HepG2 (cell line): ENCODE measurements around the gene RALB. TPM values are rescaled to one million over a fixed set of nuclear protein-coding genes. Genes with fewer than 3 reads are reported as not detected.
A peak's percentile ranks its signal among the peaks of the same experiment; 100 is the strongest.

ENCODE experiments used
- AFF4 ChIP-seq: sonication (generic); formaldehyde crosslinking; IDR thresholded peaks from 2 replicates; pipeline ENCODE4 v1.4.0; 2020; ENCODE audit warnings: missing genetic modification reagents
- AKNA ChIP-seq: sonication (generic); formaldehyde crosslinking; IDR thresholded peaks from 2 replicates; pipeline ENCODE4 v1.4.0; 2020; ENCODE audit warnings: missing genetic modification reagents, borderline replicate concordance
- ATM ChIP-seq: fragments of 450-650 bp; IDR thresholded peaks from 2 replicates; pipeline ENCODE4 v1.7.1; 2017; ENCODE audit warnings: mild to moderate bottlenecking, borderline replicate concordance
- BRD4 ChIP-seq: sonication (generic); formaldehyde crosslinking; IDR thresholded peaks from 2 replicates; pipeline ENCODE4 v1.4.0; 2020; ENCODE audit warnings: missing genetic modification reagents
- CEBPB ChIP-seq: IDR thresholded peaks from 2 replicates; pipeline ENCODE4 v1.6.1; 2011; ENCODE audit warnings: low read depth, low read length, improper control_type of control experiment, borderline replicate concordance
- CEBPG ChIP-seq: IDR thresholded peaks from 2 replicates; pipeline ENCODE4 v1.6.1; 2016
- GTF2F1 ChIP-seq: fragments of 150-350 bp; IDR thresholded peaks from 2 replicates; pipeline ENCODE4 v1.6.1; 2014; ENCODE audit warnings: low read length
- HNRNPLL ChIP-seq: fragments of 200-400 bp; formaldehyde crosslinking; IDR thresholded peaks from 2 replicates; pipeline ENCODE4 v1.6.1; 2017; ENCODE audit warnings: mild to moderate bottlenecking, low read depth, low read length; ENCODE audit not compliant: poor library complexity, severe bottlenecking
- HOXD1 ChIP-seq: sonication (generic); formaldehyde crosslinking; IDR thresholded peaks from 2 replicates; pipeline ENCODE4 v1.5.0; 2020; ENCODE audit warnings: missing genetic modification reagents
- JUND ChIP-seq: sonication (generic); formaldehyde crosslinking; IDR thresholded peaks from 2 replicates; pipeline ENCODE4 v1.8.0; 2022; ENCODE audit warnings: mild to moderate bottlenecking, missing genetic modification reagents
- POLR2AphosphoS2 ChIP-seq: IDR thresholded peaks from 2 replicates; pipeline ENCODE4 v1.6.1; 2011; ENCODE audit warnings: low read depth, low read length, improper control_type of control experiment
- ZBTB38 ChIP-seq: sonication (generic); formaldehyde crosslinking; IDR thresholded peaks from 2 replicates; pipeline ENCODE4 v1.5.1; 2020; ENCODE audit warnings: mild to moderate bottlenecking, missing genetic modification reagents
- ZKSCAN5 ChIP-seq: sonication (generic); formaldehyde crosslinking; IDR thresholded peaks from 2 replicates; pipeline ENCODE4 v1.5.1; 2020; ENCODE audit warnings: mild to moderate bottlenecking, missing genetic modification reagents
- ZNF136 ChIP-seq: sonication (generic); formaldehyde crosslinking; IDR thresholded peaks from 2 replicates; pipeline ENCODE4 v1.8.1; 2022; ENCODE audit warnings: low read depth, mild to moderate bottlenecking, moderate library complexity, missing genetic modification reagents
- ZNF264 ChIP-seq: sonication (generic); formaldehyde crosslinking; IDR thresholded peaks from 2 replicates; pipeline ENCODE4 v1.4.0; 2020; ENCODE audit warnings: missing genetic modification reagents
- ZNF350 ChIP-seq: sonication (generic); formaldehyde crosslinking; IDR thresholded peaks from 2 replicates; pipeline ENCODE4 v1.4.0; 2020; ENCODE audit warnings: mild to moderate bottlenecking, low read depth, missing genetic modification reagents, borderline replicate concordance
- ZNF563 ChIP-seq: sonication (generic); formaldehyde crosslinking; IDR thresholded peaks from 2 replicates; pipeline ENCODE4 v1.8.0; 2022; ENCODE audit warnings: mild to moderate bottlenecking, moderate library complexity, missing genetic modification reagents
- ZNF670 ChIP-seq: sonication (generic); formaldehyde crosslinking; IDR thresholded peaks from 2 replicates; pipeline ENCODE4 v1.8.0; 2022; ENCODE audit warnings: mild to moderate bottlenecking, missing genetic modification reagents, borderline replicate concordance
- polyA plus RNA-seq, 8 experiments: library from polyadenylated mRNA; depleted of rRNA in 3 of 8; stranded (reverse) in 7 of 8; unstranded in 1 of 8; fragments of >200 nt; fragmentation: Illumina TruSeq in 4 of 8; extraction: Trizol in 4 of 8; gene quantifications; 2 replicates each; pipeline versions ENCODE4 v1.2.1 to v1.2.3, GENCODE V29; 2011 to 2016; ENCODE audit warnings: low read depth in 4 of 8, missing spikeins in 1 of 8, mixed read lengths in 1 of 8; ENCODE audit not compliant: insufficient read depth in 1 of 8
- total RNA-seq, 5 experiments: library from RNA; depleted of rRNA; stranded (reverse); fragments of >200 nt; fragmentation: Illumina TruSeq; extraction: Trizol; gene quantifications; 2 replicates each; pipeline ENCODE4 v1.2.3, GENCODE V29; 2016; ENCODE audit warnings: low read depth in 1 of 5
- TF ChIP-seq, protein P1 (sequence below): sonication (generic); formaldehyde crosslinking; IDR thresholded peaks from 2 replicates; pipeline ENCODE4 v1.4.0; 2020; ENCODE audit warnings: missing genetic modification reagents

RALB gene
- total and polyA plus RNA-seq, 2 of the 13 experiments (the other 11 are each of a cell fraction or from before 2014, with no cell fraction given) = 37.8 to 43.2 TPM

- TF ChIP-seq AFF4 (CRISPR knock-in tag) = 0 out of 2 replicates have a peak, but pooled peaks have one; percentile 62
- no peak for TF ChIP-seq AKNA (CRISPR knock-in tag)
- peak; percentile 85 for TF ChIP-seq ZBTB38
- no peak for TF ChIP-seq ATM
- TF ChIP-seq CEBPG (CRISPR knock-in tag) = 0 out of 2 replicates have a peak, but pooled peaks have one; percentile 2
- no peak for TF ChIP-seq JUND (CRISPR knock-in tag)
- no peak for TF ChIP-seq GTF2F1
- peak; percentile 79; the same call in 1 of the 2 replicates for TF ChIP-seq BRD4 (CRISPR knock-in tag)
- peak; percentile 37; the same call in 1 of the 2 replicates for TF ChIP-seq CEBPB
- peak; percentile 87; the same call in 1 of the 2 replicates for TF ChIP-seq ZNF670 (CRISPR knock-in tag)
- 0 out of 2 replicates have a peak, but pooled peaks have one; percentile 42 for TF ChIP-seq ZNF264
- no peak for TF ChIP-seq ZNF563 (CRISPR knock-in tag)
- TF ChIP-seq, protein P1, sequence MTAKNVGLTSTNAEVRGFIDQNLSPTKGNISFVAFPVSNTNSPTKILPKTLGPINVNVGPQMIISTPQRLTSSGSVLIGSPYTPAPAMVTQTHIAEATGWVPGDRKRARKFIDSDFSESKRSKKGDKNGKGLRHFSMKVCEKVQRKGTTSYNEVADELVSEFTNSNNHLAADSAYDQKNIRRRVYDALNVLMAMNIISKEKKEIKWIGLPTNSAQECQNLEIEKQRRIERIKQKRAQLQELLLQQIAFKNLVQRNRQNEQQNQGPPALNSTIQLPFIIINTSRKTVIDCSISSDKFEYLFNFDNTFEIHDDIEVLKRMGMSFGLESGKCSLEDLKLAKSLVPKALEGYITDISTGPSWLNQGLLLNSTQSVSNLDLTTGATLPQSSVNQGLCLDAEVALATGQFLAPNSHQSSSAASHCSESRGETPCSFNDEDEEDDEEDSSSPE (CRISPR knock-in tag) = peak; percentile 39; the same call in 1 of the 2 replicates
- no peak for TF ChIP-seq ZKSCAN5 (CRISPR knock-in tag)
- TF ChIP-seq HNRNPLL = no peak
- peak; percentile 58; the same call in 1 of the 2 replicates for TF ChIP-seq ZNF350 (CRISPR knock-in tag)
- 0 out of 2 replicates have a peak, but pooled peaks have one; percentile 65 for TF ChIP-seq HOXD1 (CRISPR knock-in tag)
- no peak for TF ChIP-seq POLR2AphosphoS2
- TF ChIP-seq ZNF136 (CRISPR knock-in tag) = no peak
Observed at GRCh38 chr2:120253021-120253882, 600 bp downstream of the RALB start (continued).
